NAMALWA (cell line): ENCODE measurements around the gene TRO.

Experiments
- DNase-seq: peaks from one replicate; pipeline ENCODE4 v3.0.0-alpha.2; 2015; ENCODE audit warnings: low spot score

Gene TRO

DNA sequence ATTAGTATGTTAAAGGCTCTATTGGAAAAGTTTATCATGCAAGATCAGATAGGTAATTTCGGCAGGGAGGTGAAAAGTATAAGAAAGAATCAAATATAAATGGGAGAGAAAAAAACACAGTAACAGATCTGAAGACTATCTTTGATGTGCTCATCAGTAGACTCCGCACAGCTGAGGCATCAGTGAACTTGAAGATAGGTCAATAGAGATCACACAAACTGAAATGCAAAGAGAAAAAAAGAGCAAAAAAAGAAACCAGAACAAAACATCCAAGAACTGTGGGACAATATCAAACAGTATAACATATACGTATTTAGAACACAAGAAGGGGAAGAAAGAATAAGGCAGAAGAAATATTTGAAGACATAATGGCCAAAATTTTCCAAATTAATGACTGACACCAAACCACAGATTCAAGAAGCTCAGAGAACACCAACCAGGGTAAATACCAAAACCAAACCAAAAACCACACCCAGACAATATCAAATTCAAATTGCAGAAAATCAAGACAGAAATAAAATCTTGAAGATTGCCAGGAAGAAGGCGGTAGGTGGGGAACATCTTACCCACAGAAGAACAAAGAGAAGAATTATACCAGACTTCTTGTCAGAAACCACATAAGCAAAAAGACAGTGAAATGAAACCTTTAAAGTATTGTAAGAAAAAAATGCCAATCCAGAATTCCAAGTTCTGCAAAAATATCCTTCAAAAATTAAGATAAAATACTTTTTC lies 44.3 kb downstream of the TRO start:
- no peak for DNase-seq

DNA sequence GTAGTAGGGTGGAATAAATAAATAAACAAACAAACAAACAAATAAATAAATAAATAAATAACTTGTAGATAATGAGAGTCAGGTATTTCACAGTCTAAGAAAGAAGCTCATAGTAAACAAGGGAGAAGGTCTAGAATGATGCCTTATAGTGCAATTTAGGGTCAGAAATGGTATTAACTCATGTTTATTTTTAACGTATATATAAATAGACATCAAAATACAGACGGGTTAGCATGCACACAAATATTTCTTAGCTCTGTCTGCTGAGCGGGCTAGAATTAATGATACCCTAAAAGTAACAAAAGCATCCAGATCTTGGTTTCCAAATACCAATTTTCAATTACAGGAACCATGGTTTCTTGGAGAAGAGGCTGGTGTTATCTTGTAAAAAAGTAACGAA lies 56.8 kb downstream of the TRO start:
- DNase-seq = no peak

GRCh38 chrX:54978448-54978847 lies 57.8 kb downstream of the TRO start:
- no peak for DNase-seq

GRCh38 chrX:54979432-54979831 lies 58.8 kb downstream of the TRO start:
- no peak for DNase-seq

DNA sequence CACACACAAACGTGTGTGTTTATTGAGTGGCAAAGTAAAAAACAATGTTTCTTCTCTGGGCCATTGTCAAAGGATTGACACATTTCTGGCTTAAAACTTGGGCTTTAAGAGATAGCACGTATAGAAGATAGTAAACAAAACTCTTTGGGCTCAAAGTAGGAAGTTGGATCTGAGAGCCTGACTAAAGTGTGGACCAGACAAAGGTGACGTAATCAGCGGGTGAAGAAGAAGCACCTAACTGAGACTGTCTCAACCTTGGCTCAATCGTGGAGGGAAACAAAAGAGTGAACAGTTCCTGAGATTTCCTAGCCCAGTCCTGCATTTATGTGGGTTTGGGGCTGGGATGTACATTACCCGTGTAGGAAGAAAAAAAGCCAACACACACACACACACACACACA lies 59.7 kb downstream of the TRO start:
- DNase-seq = no peak
